CD4-positive, alpha-beta T cell treated with Interleukin-17A for 1 hour (primary cell): Measurements from ENCODE around the gene ZFPM1.

Experiments
- DNase-seq: peaks from one replicate; pipeline ENCODE4 v3.0.0-alpha.2; 2020

ZFPM1 gene

GRCh38 chr16:88580371-88580770, 127.3 kb downstream of the ZFPM1 start:
- DNase-seq: no peak

- no peak for DNase-seq
These were observed 128.0 kb downstream of the ZFPM1 start for GRCh38 chr16:88581033-88581432.

GRCh38 chr16:88582912-88583575, 130.0 kb downstream of the ZFPM1 start:
- no peak for DNase-seq

DNA sequence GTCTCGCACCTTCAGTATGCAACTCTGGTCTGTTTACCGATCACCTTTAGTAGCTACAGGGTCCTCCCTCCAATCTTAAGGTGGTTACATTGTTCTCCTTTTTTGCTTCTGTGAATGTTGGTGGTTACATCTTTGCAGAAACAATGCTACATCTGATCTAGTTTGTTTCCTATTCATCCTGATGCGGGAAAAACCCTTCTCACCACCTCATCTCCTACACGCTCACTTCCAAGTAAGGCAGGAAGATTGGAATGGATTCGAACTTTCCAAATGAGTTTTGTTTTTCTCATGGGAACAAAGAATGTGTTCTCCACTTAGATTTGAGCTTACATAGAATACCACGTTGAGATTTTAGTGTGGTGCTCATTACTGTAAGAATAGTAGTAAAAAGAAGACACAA, 131.6 kb downstream of the ZFPM1 start:
- no peak for DNase-seq

DNA sequence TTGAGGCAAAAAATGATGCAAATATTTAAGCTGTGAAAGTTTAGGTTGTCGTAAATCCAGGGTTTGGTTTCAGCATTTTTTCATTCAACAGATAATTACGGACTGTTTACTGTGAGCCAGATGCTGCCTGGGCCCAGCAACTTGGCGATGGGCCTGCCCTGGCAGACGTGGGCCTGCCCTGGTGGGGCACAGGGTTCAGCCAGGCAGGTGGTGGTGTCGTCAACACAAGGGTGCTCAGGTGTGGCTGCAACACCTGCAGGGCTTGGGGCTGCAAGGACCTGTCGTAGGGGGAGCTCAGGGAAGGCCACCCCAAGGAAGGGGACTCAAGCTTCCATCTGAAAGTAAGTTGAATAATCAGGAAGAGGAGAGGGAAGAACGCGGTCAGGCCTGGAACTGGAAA, 132.2 kb downstream of the ZFPM1 start:
- DNase-seq: no peak

- DNase-seq: no peak
These were observed 133.0 kb downstream of the ZFPM1 start for GRCh38 chr16:88585927-88586581.
